GM12878 (cell line): ENCODE measurements around the gene SLC2A8. TPM values are rescaled to one million over a fixed set of nuclear protein-coding genes. Genes with fewer than 3 reads are reported as not detected.

ENCODE experiments used
- ATAC-seq: fragments of 200-7000 bp; cut with Tn5 transposase; 3 replicates; pipeline ENCODE4 v1.9.1; 2020; ENCODE audit warnings: mild to moderate bottlenecking, moderate library complexity
- BruUV-seq: library from RNA; stranded (reverse); fragments of 400-500 nt; replicated peaks from 2 replicates; lab custom pipeline; 2021; lab: Mats Ljungman, UMichigan
- CTCF ChIA-PET: fragments of 300-600 bp; sonication (Branson Sonifier 250); formaldehyde crosslinking; extraction: SDS; loops from one replicate; lab custom pipeline; 2021; ENCODE audit warnings: inconsistent platforms; lab: Yijun Ruan, JAX
- POLR2A ChIA-PET: fragments of 350-600 bp; formaldehyde crosslinking; extraction: SDS; loops from one replicate; lab custom pipeline; 2021; ENCODE audit warnings: inconsistent platforms; lab: Charles Lee
- RAD21 ChIA-PET: fragments of 300-600 bp; sonication (Branson Sonifier 250); formaldehyde crosslinking; loops from one replicate; lab custom pipeline; 2023; ENCODE audit warnings: antibody characterized with exemption; ENCODE audit not compliant: unreplicated experiment; lab: Charles Lee
- SMC1A ChIA-PET: fragments of 300-600 bp; sonication (Branson Sonifier 250); formaldehyde crosslinking; loops from one replicate; lab custom pipeline; 2023; ENCODE audit not compliant: unreplicated experiment, uncharacterized antibody; lab: Charles Lee
- DNase-seq: peaks from one replicate; pipeline ENCODE4 v3.0.0-alpha.2; 2011; ENCODE audit warnings: low read depth, low spot score
- FAIRE-seq: peaks from 3 replicates; lab custom pipeline; 2011; peaks lifted over from hg19 to GRCh38; lab: Jason Lieb, UNC
- H2AFZ ChIP-seq: 2 replicates; pipeline ENCODE4 v1.6.0; 2011; ENCODE audit warnings: low read depth, low read length, control low read depth; ENCODE audit not compliant: control insufficient read depth
- H3K27ac ChIP-seq: 2 replicates; pipeline ENCODE4 v1.5.1; 2011; ENCODE audit warnings: control low read depth; ENCODE audit not compliant: control insufficient read depth, insufficient read depth
- H3K27me3 ChIP-seq, 2 experiments: replicated peaks in 1 of 2; 2 replicates each; pipeline versions ENCODE4 v1.6.0 to v1.6.1; 2011; ENCODE audit warnings: low read length in 1 of 2; ENCODE audit not compliant: control insufficient read depth in 2 of 2, insufficient read depth in 2 of 2
- H3K36me3 ChIP-seq, 2 experiments: 2 replicates each; pipeline ENCODE4 v1.5.1; 2011; ENCODE audit warnings: low read length in 1 of 2; ENCODE audit not compliant: control insufficient read depth in 2 of 2, insufficient read depth in 2 of 2
- H3K4me1 ChIP-seq: 2 replicates; pipeline ENCODE4 v1.6.1; 2011; ENCODE audit warnings: mild to moderate bottlenecking, low read length, moderate library complexity, mixed read lengths; ENCODE audit not compliant: control insufficient read depth, insufficient read depth
- H3K4me2 ChIP-seq: 2 replicates; pipeline ENCODE4 v1.6.0; 2011; ENCODE audit warnings: control low read depth; ENCODE audit not compliant: control insufficient read depth, insufficient read depth
- H3K4me3 ChIP-seq: fragments of 200-600 bp; sonication (generic); 2 replicates; pipeline ENCODE4 v1.5.1; 2016
- H3K79me2 ChIP-seq: 2 replicates; pipeline ENCODE4 v1.6.0; 2011; ENCODE audit warnings: low read length; ENCODE audit not compliant: control insufficient read depth, insufficient read depth
- H3K9ac ChIP-seq: 2 replicates; pipeline ENCODE4 v1.8.0; 2011; ENCODE audit warnings: low read length, control low read depth, mixed read lengths; ENCODE audit not compliant: control insufficient read depth, insufficient read depth
- H3K9me3 ChIP-seq: replicated peaks from 3 replicates; pipeline ENCODE4 v1.5.1; 2011; ENCODE audit warnings: mild to moderate bottlenecking, low read length; ENCODE audit not compliant: control insufficient read depth, insufficient read depth
- H4K20me1 ChIP-seq: 2 replicates; pipeline ENCODE4 v1.6.0; 2011; ENCODE audit not compliant: control insufficient read depth, insufficient read depth
- BCL11A ChIP-seq: IDR thresholded peaks from 2 replicates; pipeline ENCODE4 v1.6.1; 2011; ENCODE audit warnings: low read depth, low read length
- CBFB ChIP-seq: IDR thresholded peaks from 2 replicates; pipeline ENCODE4 v1.6.1; 2016; ENCODE audit warnings: antibody characterized with exemption, low read depth
- EP300 ChIP-seq, 2 experiments: fragments of 150-350 bp in 1 of 2; IDR thresholded peaks; 2 replicates each; pipeline ENCODE4 v1.6.1; 2011 to 2012; ENCODE audit warnings: low read depth in 2 of 2, low read length in 2 of 2, borderline replicate concordance in 1 of 2, improper control_type of control experiment in 1 of 2, inconsistent platforms in 1 of 2; ENCODE audit not compliant: control insufficient read depth in 1 of 2
- FOS ChIP-seq: IDR thresholded peaks from 3 replicates; pipeline ENCODE4 v1.6.1; 2011; ENCODE audit warnings: borderline replicate concordance; ENCODE audit not compliant: insufficient read length; ENCODE audit errors: extremely low read depth
- FOXK2 ChIP-seq: fragments of 450-650 bp; IDR thresholded peaks from 2 replicates; pipeline ENCODE4 v1.6.1; 2017; ENCODE audit warnings: mild to moderate bottlenecking, moderate library complexity
- GABPA ChIP-seq: IDR thresholded peaks from 2 replicates; pipeline ENCODE4 v1.6.1; 2014; ENCODE audit warnings: antibody characterized with exemption, low read depth, mild to moderate bottlenecking, inconsistent platforms
- HCFC1 ChIP-seq: fragments of 150-350 bp; IDR thresholded peaks from 2 replicates; pipeline ENCODE4 v1.6.1; 2014; ENCODE audit warnings: low read length
- HDAC6 ChIP-seq: fragments of 200-600 bp; sonication (generic); IDR thresholded peaks from one replicate; pipeline ENCODE4 v1.8.0; 2017; ENCODE audit warnings: antibody characterized with exemption; ENCODE audit not compliant: unreplicated experiment
- IKZF1 ChIP-seq: fragments of 450-650 bp; conservative IDR thresholded peaks from 2 replicates; pipeline ENCODE4 v1.6.1; 2017; ENCODE audit warnings: antibody characterized with exemption, mild to moderate bottlenecking
- MEF2A ChIP-seq: IDR thresholded peaks from 2 replicates; pipeline ENCODE4 v1.6.1; 2011; ENCODE audit warnings: low read depth, mild to moderate bottlenecking, low read length, moderate library complexity; ENCODE audit not compliant: insufficient read depth
- MTA3 ChIP-seq: IDR thresholded peaks from 2 replicates; pipeline ENCODE4 v1.6.1; 2012; ENCODE audit warnings: low read length, inconsistent platforms, borderline replicate concordance
- PML ChIP-seq: IDR thresholded peaks from 2 replicates; pipeline ENCODE4 v1.6.1; 2012; ENCODE audit warnings: low read length, inconsistent platforms
- RAD51 ChIP-seq: fragments of 450-650 bp; IDR thresholded peaks from 2 replicates; pipeline ENCODE4 v1.6.1; 2016; ENCODE audit warnings: moderate library complexity, mild to moderate bottlenecking, inconsistent platforms
- RFX5 ChIP-seq: IDR thresholded peaks from 2 replicates; pipeline ENCODE4 v1.6.1; 2011; ENCODE audit warnings: low read depth, low read length, improper control_type of control experiment
- STAT1 ChIP-seq: fragments of 450-650 bp; conservative IDR thresholded peaks from 2 replicates; pipeline ENCODE4 v1.6.1; 2014; ENCODE audit warnings: antibody characterized with exemption, mild to moderate bottlenecking
- TAF1 ChIP-seq: IDR thresholded peaks from 2 replicates; pipeline ENCODE4 v1.6.1; 2011; ENCODE audit warnings: mild to moderate bottlenecking, low read depth, low read length, borderline replicate concordance
- TCF12 ChIP-seq: IDR thresholded peaks from 2 replicates; pipeline ENCODE4 v1.6.1; 2011; ENCODE audit warnings: low read depth, mild to moderate bottlenecking, low read length
- WRNIP1 ChIP-seq: IDR thresholded peaks from 2 replicates; pipeline ENCODE4 v1.6.1; 2011; ENCODE audit warnings: low read depth, low read length, improper control_type of control experiment, borderline replicate concordance
- WGBS: methylation state at CpG from one replicate; pipeline ENCODE4 v1.1.6; 2016; ENCODE audit warnings: low lambda C conversion rate; ENCODE audit not compliant: insufficient replicate concordance, insufficient coverage; ENCODE audit errors: missing lambda C conversion rate; 5-methylcytosine and 5-hydroxymethylcytosine counted together
- in situ Hi-C: fragments of 300-500 bp; cut with MboI; formaldehyde crosslinking; loops from 9 replicates; pipeline ENCODE4 v1.14.3; 2018; ENCODE audit warnings: mixed read lengths
- intact Hi-C: fragments of 100-400 bp; cut with micrococcal nuclease; formaldehyde crosslinking; loops from one replicate; pipeline ENCODE4 v1.14.2; 2022; ENCODE audit not compliant: unreplicated experiment
- polyA plus RNA-seq, 11 experiments: library from polyadenylated mRNA; depleted of rRNA in 4 of 11; unstranded in 6 of 11; stranded (reverse) in 5 of 11; fragments of >200 nt; fragmentation: Nextera tagmentation in 4 of 11; fragmentation: Illumina TruSeq in 1 of 11; extraction: Ambion mirVana in 4 of 11; extraction: Trizol in 1 of 11; gene quantifications; 1 replicate in 1 of 11; 2 replicates in 10 of 11; pipeline versions ENCODE4 v1.2.1 to v1.2.3, GENCODE V29; 2011 to 2016; ENCODE audit warnings: inconsistent platforms in 2 of 11, missing spikeins in 2 of 11, low read depth in 1 of 11
- total RNA-seq, 4 experiments: library from RNA; depleted of rRNA in 3 of 4; stranded (reverse); fragments of >200 nt in 3 of 4; fragmentation: Illumina TruSeq in 1 of 4; extraction: Trizol in 1 of 4; gene quantifications; 2 replicates each; pipeline versions ENCODE4 v1.2.1 to v1.2.3, GENCODE V29; 2013 to 2021
- TF ChIP-seq, protein P1 (sequence below): IDR thresholded peaks from 2 replicates; pipeline ENCODE4 v1.6.1; 2011; ENCODE audit warnings: borderline replicate concordance, low read depth, mild to moderate bottlenecking, moderate library complexity, low read length; ENCODE audit not compliant: insufficient read depth, poor library complexity, severe bottlenecking
- TF ChIP-seq, protein P2 (sequence below): fragments of 450-650 bp; IDR thresholded peaks from 2 replicates; pipeline ENCODE4 v1.6.1; 2017; ENCODE audit warnings: mild to moderate bottlenecking, moderate library complexity

SLC2A8 gene
- total and polyA plus RNA-seq, 10 of the 15 experiments (the other 5 are each of a cell fraction or from before 2014, with no cell fraction given) = 0.31 to 22.7 (median 10.0) TPM

DNA sequence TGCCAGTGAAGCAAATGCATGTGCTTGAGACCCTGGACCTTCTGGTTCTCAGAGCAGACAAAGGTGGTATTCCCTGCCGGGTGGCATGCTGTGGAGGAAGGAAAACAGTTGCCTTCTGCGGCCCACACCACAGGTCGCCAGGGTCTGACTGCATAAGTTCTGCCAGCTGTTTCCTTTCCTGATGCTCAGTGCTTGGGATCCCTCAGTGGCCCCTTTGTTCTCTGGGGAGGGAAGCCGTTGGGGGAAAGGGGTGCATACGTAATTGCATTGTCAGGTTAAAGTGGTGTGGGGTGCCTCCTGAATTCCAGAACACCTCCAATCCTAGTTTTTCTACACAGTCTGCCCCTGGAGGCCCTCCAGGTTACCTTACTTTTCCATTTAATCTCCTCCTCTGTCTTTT, 43.1 kb upstream of the SLC2A8 start:
- FAIRE-seq (no peak), DNase-seq (no peak), ATAC-seq (no peak)
- in situ Hi-C loops = no loop called here
- ChIA-PET SMC1A (interaction anchor here (1.1 kb wide), 1 partner anchor 13 kb away, joined by 3 read pairs; no protein-coding TSS in a partner anchor), POLR2A (no interaction called here), CTCF (interaction anchor here (0.7 to 1.3 kb wide), 2 partner anchors 12 to 64 kb away, joined by 3 to 4 read pairs; no protein-coding TSS in a partner anchor), RAD21 (no interaction called here)
- WGBS = 78% methylated on average over 5 of the region's 5 CpGs
- Histone ChIP-seq H3K4me3 (no peak overlapping the region), H2AFZ (no peak overlapping the region), H3K27me3 (no peaks in the 10 kb centered on the region), H3K9me3 (no peaks in the 10 kb centered on the region), H3K9ac (no peak overlapping the region), H3K27ac (no peak overlapping the region), H4K20me1 (no peaks in the 10 kb centered on the region), H3K4me1 (no peaks in the 10 kb centered on the region), H3K36me3 (no peaks in the 10 kb centered on the region; a peak in 1 of 4 replicates), H3K79me2 (no peaks in the 10 kb centered on the region), H3K4me2 (no peak overlapping the region)
- TF ChIP-seq RFX5 (no peak), MEF2A (no peak), TCF12 (no peak), GABPA (no peak), WRNIP1 (no peak), FOS (no peak), CBFB (no peak), HCFC1 (no peak), EP300 (IDR thresholded peaks at IDR 0.05; ENCODE audit: borderline replicate concordance in 1 of 2, control insufficient read depth in 1 of 2, low read depth in 2 of 2, low read length in 2 of 2) (no peak), IKZF1 (no peak), MTA3 (no peak), BCL11A (no peak), HDAC6 (no peak), TAF1 (no peak), STAT1 (no peak), FOXK2 (no peak), RAD51 (no peak), PML (no peak)
- TF ChIP-seq, protein P1, sequence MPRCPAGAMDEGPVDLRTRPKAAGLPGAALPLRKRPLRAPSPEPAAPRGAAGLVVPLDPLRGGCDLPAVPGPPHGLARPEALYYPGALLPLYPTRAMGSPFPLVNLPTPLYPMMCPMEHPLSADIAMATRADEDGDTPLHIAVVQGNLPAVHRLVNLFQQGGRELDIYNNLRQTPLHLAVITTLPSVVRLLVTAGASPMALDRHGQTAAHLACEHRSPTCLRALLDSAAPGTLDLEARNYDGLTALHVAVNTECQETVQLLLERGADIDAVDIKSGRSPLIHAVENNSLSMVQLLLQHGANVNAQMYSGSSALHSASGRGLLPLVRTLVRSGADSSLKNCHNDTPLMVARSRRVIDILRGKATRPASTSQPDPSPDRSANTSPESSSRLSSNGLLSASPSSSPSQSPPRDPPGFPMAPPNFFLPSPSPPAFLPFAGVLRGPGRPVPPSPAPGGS = no peak
- TF ChIP-seq, protein P2, sequence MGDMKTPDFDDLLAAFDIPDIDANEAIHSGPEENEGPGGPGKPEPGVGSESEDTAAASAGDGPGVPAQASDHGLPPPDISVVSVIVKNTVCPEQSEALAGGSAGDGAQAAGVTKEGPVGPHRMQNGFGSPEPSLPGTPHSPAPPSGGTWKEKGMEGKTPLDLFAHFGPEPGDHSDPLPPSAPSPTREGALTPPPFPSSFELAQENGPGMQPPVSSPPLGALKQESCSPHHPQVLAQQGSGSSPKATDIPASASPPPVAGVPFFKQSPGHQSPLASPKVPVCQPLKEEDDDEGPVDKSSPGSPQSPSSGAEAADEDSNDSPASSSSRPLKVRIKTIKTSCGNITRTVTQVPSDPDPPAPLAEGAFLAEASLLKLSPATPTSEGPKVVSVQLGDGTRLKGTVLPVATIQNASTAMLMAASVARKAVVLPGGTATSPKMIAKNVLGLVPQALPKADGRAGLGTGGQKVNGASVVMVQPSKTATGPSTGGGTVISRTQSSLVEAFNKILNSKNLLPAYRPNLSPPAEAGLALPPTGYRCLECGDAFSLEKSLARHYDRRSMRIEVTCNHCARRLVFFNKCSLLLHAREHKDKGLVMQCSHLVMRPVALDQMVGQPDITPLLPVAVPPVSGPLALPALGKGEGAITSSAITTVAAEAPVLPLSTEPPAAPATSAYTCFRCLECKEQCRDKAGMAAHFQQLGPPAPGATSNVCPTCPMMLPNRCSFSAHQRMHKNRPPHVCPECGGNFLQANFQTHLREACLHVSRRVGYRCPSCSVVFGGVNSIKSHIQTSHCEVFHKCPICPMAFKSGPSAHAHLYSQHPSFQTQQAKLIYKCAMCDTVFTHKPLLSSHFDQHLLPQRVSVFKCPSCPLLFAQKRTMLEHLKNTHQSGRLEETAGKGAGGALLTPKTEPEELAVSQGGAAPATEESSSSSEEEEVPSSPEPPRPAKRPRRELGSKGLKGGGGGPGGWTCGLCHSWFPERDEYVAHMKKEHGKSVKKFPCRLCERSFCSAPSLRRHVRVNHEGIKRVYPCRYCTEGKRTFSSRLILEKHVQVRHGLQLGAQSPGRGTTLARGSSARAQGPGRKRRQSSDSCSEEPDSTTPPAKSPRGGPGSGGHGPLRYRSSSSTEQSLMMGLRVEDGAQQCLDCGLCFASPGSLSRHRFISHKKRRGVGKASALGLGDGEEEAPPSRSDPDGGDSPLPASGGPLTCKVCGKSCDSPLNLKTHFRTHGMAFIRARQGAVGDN = no peak
- intact Hi-C loops = no loop called here
- no TSS peak for BruUV-seq
